Fibroblast of pulmonary artery (primary cell): ENCODE measurements around the gene IL4R.

ENCODE experiments used
- DNase-seq: peaks from one replicate; pipeline ENCODE4 v3.0.0-alpha.2; 2010; ENCODE audit warnings: low read depth
- H3K4me3 ChIP-seq: replicated peaks from 2 replicates; pipeline ENCODE4 v1.5.1; 2011; ENCODE audit warnings: low read depth, mild to moderate bottlenecking, control low read depth, low read length, moderate library complexity
- CTCF ChIP-seq: IDR thresholded peaks from 2 replicates; pipeline ENCODE4 v1.5.1; 2011; ENCODE audit warnings: mild to moderate bottlenecking, control low read depth, low read length, inconsistent platforms; ENCODE audit errors: missing control alignments

The IL4R gene

GRCh38 chr16:27310576-27311447 lies 3.0 kb upstream of the IL4R start:
- peak; percentile 90 for DNase-seq
- H3K4me3 ChIP-seq = no peak overlapping the region
- TF ChIP-seq CTCF = no peak

GRCh38 chr16:27311448-27311830 lies 2.3 kb upstream of the IL4R start:
- TF ChIP-seq CTCF = no peak
- DNase-seq = peak; percentile 56
- no peak overlapping the region for H3K4me3 ChIP-seq

GRCh38 chr16:27311897-27312303 lies 1.9 kb upstream of the IL4R start:
- no peak overlapping the region for H3K4me3 ChIP-seq
- TF ChIP-seq CTCF = no peak
- DNase-seq = no peak

- H3K4me3 ChIP-seq = peak overlapping the region; percentile 83
- no peak for TF ChIP-seq CTCF
- DNase-seq = no peak
These were observed 973 bp upstream of the IL4R start for GRCh38 chr16:27312580-27313421.

GRCh38 chr16:27314161-27314723 lies 468 bp downstream of the IL4R start:
- peak; percentile 98 for DNase-seq

GRCh38 chr16:27314986-27315332 lies 1.2 kb downstream of the IL4R start:
- DNase-seq = no peak
- peak overlapping the region; percentile 83 for H3K4me3 ChIP-seq
- no peak for TF ChIP-seq CTCF

More at GRCh38 chr16:27314161-27314723, 468 bp downstream of the IL4R start:
- no peak for TF ChIP-seq CTCF
- peak overlapping the region; percentile 83 for H3K4me3 ChIP-seq
